GM18909 (cell line): Measurements from ENCODE around the gene NOL9.

ENCODE experiments used
- ATAC-seq: cut with Tn5 transposase; IDR thresholded peaks from one replicate; pipeline ENCODE4 v1.9.1; 2021; ENCODE audit warnings: mild to moderate bottlenecking; ENCODE audit not compliant: unreplicated experiment, poor library complexity

Gene NOL9

GRCh38 chr1:6528492-6528891 is 25.8 kb downstream of the NOL9 start:
- ATAC-seq, result no peak

DNA sequence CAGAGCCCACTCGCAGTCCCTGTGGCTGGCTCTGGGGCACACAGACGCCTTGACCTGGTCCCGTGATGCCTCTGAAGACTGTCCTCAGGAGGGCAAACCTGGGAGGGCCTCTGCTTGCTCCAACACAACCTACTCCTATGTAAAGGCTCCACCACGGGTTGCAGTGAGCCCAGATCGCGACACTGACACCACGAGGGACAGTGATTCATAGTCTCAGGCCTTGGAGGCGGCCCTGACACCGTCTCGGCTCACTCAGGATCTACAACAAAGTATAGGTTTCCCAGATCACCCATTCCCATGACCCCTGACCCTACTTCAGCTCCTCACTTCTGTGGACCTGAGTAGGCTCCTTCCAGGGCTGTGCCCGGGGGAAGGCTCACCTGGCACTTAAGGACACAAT is 28.0 kb downstream of the NOL9 start:
- ATAC-seq, result no peak

DNA sequence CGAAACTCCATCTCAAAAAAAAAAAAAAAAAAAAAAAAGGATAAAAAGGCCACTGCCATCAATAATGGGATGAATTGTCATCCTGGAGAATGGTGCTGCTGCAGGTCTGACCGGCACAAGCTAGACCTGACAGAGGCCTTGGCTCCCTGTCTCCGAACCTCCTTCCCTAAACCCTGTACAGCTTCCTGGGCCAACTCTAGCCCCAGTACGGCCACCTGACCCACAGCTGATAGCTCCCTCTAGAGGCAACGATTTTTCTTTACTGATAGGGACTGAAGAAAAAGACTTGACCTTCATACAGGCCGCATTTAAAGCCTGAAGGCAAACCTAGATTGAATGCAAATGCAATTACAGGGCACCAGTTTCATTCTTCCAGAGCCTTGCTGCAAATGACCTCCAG is 30.7 kb downstream of the NOL9 start:
- ATAC-seq, result no peak

DNA sequence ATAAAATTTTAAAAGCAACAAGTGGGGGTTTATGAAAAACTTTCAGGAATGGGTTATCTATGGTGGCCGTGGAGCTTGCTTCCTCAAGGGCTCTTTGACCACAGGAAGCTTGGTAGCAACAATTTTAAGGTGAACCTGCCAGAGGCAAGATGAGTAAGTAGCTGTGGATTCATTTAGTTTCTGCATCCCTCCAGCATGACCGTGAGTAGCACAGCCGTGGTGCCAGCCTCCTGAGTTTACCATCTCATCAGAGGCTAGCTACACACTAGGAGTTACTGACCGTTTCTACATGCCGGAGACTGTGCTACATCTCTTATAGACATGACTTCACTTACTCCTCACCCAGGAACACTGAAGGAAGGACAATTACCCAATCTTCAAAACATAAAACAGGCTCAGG is 32.8 kb downstream of the NOL9 start:
- no peak for ATAC-seq

DNA sequence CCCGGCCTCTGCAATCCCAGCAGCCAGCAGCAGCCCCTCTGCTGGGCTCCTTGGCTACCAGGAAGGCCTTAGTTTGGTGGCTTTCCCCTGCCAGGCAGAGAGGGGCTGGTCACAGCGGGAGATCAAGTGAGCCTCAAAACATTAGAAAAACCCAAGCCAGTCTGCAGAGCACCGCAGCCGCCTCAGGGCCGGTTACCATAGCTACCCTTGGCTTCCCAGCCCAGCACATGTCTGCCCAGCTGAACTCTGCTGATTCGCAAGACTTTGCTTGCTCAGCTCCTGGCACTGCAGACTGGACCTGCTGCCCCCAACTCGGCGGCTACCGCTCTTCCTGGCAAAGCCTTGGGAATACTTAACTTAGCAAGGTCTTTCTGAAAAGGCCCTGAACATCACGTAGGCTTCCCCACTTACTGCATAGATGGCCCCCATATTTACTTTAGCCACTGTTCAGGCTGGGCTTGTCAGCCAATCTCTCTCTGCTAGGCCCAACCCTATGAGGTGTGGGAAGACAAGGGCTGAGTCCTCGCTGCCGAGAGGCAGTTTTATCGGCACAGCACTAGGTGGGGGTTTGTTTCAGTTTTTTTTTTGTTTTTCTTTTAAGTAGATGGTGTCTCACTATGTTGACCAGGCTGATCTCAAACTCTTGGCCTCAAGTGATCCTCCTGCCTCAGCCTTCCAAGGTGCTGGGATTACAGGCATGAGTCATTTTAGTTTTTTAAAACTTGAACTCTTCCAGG is 34.2 kb downstream of the NOL9 start:
- ATAC-seq, result no peak

DNA sequence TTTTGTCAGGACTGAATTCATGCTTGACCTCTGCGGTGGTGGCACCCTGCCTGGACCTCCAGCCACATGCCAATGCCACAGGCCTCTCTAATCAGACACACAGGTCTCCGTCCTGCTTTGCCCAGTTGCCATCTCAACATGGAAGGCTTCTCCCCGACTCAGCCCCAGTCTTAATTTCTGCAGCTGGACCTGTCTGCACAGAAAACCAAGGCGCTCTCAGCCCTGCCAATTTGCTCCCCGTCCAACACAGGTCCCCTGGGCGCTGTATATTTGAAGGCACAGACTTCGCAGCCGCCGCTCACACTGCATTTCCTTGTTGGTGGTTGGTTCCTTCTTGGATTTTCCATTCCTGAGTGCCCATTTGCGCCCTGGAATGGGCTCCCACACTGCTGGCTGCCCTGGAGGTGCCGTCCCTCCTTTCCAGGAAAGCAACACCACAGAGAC is 34.8 kb downstream of the NOL9 start:
- ATAC-seq, result no peak

DNA sequence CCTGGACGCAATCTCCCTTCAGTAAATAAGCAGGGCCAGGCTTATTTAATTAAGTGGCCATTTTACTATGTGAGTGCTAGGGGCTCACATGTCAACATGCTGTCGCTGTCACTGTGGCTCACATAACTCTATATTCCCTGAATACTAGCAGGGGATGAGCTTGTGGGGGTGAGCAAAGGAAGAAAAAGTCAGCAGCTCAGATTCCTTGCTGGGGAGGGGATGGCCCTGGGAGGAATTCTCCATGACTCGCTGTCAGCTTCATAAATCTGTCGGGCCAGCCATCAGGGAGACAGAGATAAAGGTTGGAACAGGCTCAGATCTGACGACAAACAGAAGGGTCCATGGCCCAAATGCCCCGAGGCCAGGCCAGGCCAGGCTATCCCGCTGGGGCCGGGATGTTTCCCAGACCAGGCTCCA is 36.9 kb downstream of the NOL9 start:
- no peak for ATAC-seq

DNA sequence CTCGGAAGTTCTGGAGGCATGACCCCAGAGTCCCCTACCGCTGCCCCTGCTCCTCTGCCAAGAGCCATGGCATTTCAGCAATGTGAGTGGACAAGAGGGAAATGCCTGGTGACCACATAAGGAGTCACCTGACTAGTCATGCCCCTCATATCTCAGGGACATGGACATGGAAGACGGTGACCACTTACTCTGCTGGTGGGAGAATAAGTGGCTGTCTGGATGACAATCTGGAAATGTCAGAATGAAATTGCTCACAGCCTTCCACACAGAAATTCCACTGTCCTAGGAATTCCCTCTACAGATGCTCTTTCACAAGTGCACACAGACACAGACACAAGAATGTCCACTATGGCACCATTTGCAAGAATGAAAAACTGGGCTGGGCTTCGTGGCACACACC is 38.5 kb downstream of the NOL9 start:
- ATAC-seq, result no peak

DNA sequence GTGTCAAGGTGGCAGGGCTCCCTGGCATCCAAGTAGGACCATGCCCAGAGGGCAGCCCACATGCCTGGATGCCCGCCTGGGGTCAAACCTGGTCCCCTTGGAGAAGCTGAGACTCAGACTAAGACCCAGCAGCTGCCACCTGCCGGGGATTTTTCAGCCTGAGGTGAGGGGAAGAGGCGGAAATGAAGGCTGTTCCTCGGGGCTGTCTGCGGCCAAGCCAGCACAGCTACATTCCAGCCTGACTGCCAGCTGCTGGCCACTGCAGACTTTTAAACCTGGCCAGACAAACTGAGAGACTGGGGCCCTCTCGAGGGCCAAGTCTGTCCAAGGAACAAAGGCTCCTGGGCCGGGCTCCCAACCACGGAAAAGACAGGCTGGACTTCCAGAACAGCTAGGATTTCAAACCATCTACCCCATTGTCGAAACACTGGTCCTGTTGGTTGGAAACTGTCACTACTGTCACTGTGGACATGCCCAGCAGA is 41.0 kb downstream of the NOL9 start:
- ATAC-seq, result no peak

DNA sequence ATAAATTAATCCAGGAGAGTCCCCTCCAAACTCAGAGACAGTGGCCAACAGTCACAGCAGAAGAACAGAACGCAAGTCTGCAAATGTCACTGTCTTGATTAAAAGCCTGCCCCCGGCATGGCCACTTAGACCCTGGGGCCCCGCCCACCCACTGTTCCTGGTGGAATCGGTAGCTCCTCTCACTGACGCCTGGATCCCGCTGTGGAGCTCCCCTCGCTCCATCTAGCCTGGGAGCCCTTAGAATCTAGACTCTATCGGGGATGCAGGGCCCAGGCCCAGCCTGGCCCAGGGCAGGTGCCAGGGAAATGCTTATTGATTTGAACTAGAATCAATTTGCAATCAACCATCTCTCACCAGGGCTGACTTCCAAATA is 41.4 kb downstream of the NOL9 start:
- ATAC-seq, result no peak

- ATAC-seq, result no peak
These were observed 41.9 kb downstream of the NOL9 start for GRCh38 chr1:6512245-6512907.

DNA sequence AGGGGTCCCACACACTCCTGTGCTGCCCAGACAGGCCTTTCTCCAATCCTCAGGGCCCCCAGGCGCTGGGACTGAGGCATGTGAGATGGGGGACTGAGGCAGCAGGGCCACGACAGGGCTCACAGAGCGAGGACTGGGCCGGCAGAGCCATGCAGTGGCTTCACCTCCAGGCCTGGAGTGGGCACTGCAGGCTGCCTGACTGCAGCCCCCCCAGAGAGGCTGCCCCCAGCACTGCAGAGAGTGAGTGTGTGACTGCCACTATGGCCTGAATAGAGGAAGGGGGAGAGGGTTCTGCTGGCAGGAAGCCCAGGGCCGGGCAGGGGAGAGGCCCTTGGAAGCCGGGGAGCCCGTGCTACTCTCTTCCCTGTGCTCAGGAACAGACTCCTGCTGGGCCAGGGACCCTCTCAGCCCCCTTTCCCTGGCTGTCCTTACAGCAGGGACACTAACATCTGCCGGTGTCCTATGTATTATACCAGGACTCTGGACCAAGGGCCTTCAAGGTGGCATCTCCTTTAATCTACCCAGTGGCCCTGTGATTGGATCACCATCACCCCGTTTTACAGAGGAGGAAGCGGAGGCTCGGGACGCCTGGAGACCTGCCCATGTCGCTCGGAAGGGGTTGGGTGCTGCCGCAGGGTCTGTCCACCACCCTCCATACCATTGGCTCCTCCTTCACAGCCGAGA is 42.6 kb downstream of the NOL9 start:
- ATAC-seq, result no peak

GRCh38 chr1:6511056-6511455 is 43.3 kb downstream of the NOL9 start:
- ATAC-seq, result no peak

- ATAC-seq, result no peak
These were observed 43.8 kb downstream of the NOL9 start for GRCh38 chr1:6510493-6510892.

DNA sequence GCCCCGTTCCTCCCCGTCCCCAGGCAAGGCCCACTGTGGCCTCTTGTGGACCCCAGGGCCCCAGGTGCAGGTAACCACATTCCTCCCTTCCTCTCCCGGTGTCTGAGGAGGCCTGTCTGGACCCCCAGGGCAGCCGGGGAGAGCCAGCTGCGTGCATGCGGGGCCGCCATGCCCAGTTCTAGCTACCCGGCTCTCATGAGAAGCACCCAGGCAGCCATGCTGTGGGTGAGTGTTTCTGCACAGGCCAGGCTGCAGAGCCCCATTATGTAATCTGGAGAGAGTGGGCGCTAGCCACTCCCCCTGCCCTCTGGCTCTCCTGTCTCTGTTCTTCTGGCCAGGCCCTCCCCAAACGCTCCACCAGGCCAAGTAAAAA is 44.4 kb downstream of the NOL9 start:
- no peak for ATAC-seq

- ATAC-seq, result no peak
These were observed 44.9 kb downstream of the NOL9 start for GRCh38 chr1:6509220-6509918.

GRCh38 chr1:6508816-6509189 is 45.5 kb downstream of the NOL9 start:
- no peak for ATAC-seq

DNA sequence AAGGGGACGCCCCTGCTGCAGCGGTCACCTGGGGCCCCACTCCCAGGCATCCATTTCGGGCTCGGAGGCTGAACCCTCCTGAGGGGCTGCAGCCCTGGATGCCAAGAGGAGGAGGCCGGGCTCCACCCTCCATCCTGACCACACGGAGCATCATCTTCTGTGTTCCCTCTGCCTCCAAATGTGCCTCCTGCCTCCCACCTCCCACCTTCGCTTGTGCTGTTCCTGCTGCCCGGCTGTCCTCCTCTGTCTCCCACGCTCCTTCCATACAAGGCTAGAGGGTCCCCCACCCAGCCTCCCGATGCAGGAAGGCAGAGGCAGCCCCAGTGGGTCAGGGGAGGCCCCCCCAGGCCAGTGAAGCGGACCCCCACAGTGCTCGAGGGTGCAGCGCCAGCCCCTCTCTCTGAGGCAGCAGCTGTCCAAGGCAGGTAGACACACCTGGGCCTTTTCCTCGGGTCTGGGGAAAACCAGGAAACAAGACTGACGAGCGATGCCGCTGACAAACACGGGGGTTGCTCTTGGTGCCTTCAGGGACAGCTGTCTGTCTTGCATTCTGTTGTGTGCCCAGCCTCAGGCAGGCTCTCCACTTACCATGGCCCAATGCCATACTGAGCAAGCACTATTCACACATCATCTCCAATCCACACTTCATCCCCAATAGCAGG is 46.0 kb downstream of the NOL9 start:
- no peak for ATAC-seq

DNA sequence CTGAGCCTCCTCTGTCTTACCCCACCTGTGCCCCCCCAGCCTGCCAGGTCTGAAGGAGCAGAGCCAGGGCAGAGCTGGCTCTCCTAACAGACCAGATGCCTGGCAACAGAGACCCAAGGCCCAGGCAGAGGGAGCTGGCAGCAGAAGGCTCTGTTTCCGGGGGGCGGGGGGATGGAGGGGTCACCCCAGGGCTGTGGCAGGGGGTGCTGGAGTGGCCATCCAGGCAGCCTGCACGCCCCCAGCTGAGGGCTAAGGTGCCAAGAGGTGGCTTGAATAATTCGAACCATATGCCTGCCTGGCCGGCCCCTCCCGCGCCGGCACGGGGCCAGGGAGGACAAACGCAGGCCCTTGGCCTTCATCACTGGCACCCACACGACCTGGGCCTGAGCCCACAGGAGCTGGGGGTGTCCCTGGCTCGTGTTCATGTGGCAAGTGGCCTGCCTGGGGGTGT is 46.8 kb downstream of the NOL9 start:
- no peak for ATAC-seq

DNA sequence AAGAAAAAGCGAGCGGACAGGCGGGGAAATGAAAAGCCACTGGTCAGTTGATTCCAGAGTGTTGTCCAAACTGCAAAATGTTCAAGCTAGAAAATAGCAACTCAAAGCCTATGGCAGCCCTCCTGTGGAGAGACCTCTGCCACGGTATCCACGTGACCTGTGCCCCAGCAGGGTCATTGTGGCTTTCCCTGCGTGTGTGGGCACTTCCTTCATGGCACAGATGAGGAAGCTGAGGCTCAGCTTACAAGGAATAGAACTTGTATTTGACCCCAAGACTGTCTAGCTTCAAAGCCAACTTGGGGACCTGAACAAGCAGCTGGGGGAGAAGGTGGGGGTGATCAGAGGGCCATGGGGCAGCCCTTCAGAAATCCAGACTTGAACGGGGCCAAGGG is 47.3 kb downstream of the NOL9 start:
- ATAC-seq, result no peak
